Measurements from ENCODE around the gene GALNT17. TPM values are rescaled to one million over a fixed set of nuclear protein-coding genes. Genes with fewer than 3 reads are reported as not detected.

GALNT17 gene
- total RNA-seq, 4 donors from 2014 or later = 0.63 to 7.5 (median 3.1) TPM

- TF ChIP-seq CTCF (IDR thresholded peaks at IDR 0.05) (no peak), POLR2A (IDR thresholded peaks at IDR 0.05) (no peak)
- intact Hi-C loops (cut with DNase I; ENCODE audit: low total_unique reads) = no loop called here
- no peak for DNase-seq (ENCODE audit: low spot score in 2 of 2)
- 69 to 71% methylated on average over 4 of the region's 4 CpGs for WGBS, 2 donors
- no peak overlapping the region for H3K4me3 ChIP-seq (ENCODE audit: low read depth, poor library complexity, severe bottlenecking)
Measured at GRCh38 chr7:71171476-71171875, 39.5 kb downstream of the GALNT17 start.

GRCh38 chr7:71173955-71174354, 42.0 kb downstream of the GALNT17 start:
- no peak for TF ChIP-seq CTCF (IDR thresholded peaks at IDR 0.05)
- TF ChIP-seq POLR2A (IDR thresholded peaks at IDR 0.05) = no peak
- peak in 1 of 2 donors; percentile 70 for DNase-seq (ENCODE audit: low spot score in 2 of 2)
- WGBS, 2 donors = 60 to 64% methylated on average over 7 of the region's 7 CpGs
- intact Hi-C loops (cut with DNase I; ENCODE audit: low total_unique reads) = no loop called here
- H3K4me3 ChIP-seq (ENCODE audit: low read depth, poor library complexity, severe bottlenecking) = no peak overlapping the region

- WGBS, 2 donors = 66 to 75% methylated on average over 4 of the region's 4 CpGs
- H3K4me3 ChIP-seq (ENCODE audit: low read depth, poor library complexity, severe bottlenecking) = no peak overlapping the region
- intact Hi-C loops (cut with DNase I; ENCODE audit: low total_unique reads) = no loop called here
- peak in 1 of 2 donors; percentile 15 for DNase-seq (ENCODE audit: low spot score in 2 of 2)
- no peak for TF ChIP-seq CTCF (IDR thresholded peaks at IDR 0.05)
- no peak for TF ChIP-seq POLR2A (IDR thresholded peaks at IDR 0.05)
Measured at GRCh38 chr7:71182438-71182935, 50.5 kb downstream of the GALNT17 start.

GRCh38 chr7:71184136-71184535, 52.2 kb downstream of the GALNT17 start:
- WGBS, 2 donors = 88 to 92% methylated on average over 5 of the region's 5 CpGs
- intact Hi-C loops (cut with DNase I; ENCODE audit: low total_unique reads) = no loop called here
- TF ChIP-seq CTCF (IDR thresholded peaks at IDR 0.05) (no peak), POLR2A (IDR thresholded peaks at IDR 0.05) (no peak)
- H3K4me3 ChIP-seq (ENCODE audit: low read depth, poor library complexity, severe bottlenecking) = no peak overlapping the region
- DNase-seq (ENCODE audit: low spot score in 2 of 2) = no peak

GRCh38 chr7:71184609-71185008, 52.7 kb downstream of the GALNT17 start:
- TF ChIP-seq CTCF (IDR thresholded peaks at IDR 0.05) = no peak
- no peak for TF ChIP-seq POLR2A (IDR thresholded peaks at IDR 0.05)
- no peak overlapping the region for H3K4me3 ChIP-seq (ENCODE audit: low read depth, poor library complexity, severe bottlenecking)
- 79 to 100% methylated on average over 1 of the region's 1 CpG for WGBS, 2 donors
- no peak for DNase-seq (ENCODE audit: low spot score in 2 of 2)
- intact Hi-C loops (cut with DNase I; ENCODE audit: low total_unique reads) = no loop called here

GRCh38 chr7:71186535-71187057, 54.7 kb downstream of the GALNT17 start:
- WGBS, 2 donors = 59 to 62% methylated on average over 4 of the region's 4 CpGs
- TF ChIP-seq POLR2A (IDR thresholded peaks at IDR 0.05) (no peak), CTCF (IDR thresholded peaks at IDR 0.05) (no peak)
- peak in 1 of 2 donors; percentile 31 for DNase-seq (ENCODE audit: low spot score in 2 of 2)
- no peak overlapping the region for H3K4me3 ChIP-seq (ENCODE audit: low read depth, poor library complexity, severe bottlenecking)
- intact Hi-C loops (cut with DNase I; ENCODE audit: low total_unique reads) = no loop called here
